GM19438 (cell line): ENCODE measurements around the gene TAF6L.
"Not testable (repeated sequence)": the region's sequence is repeated elsewhere in the genome, so short reads cannot be mapped to it uniquely, and the experiment has no call there.

Experiments
- ATAC-seq: cut with Tn5 transposase; IDR thresholded peaks from one replicate; pipeline ENCODE4 v1.9.1; 2021; ENCODE audit warnings: low read depth; ENCODE audit not compliant: unreplicated experiment

The TAF6L gene

GRCh38 chr11:62771144-62772021 is at the start of gene TAF6L:
TAF6L (plus strand) TSS chr11:62771396; CDS start chr11:62775784, 4,388 bp downstream.
- peak; percentile 86 for ATAC-seq

DNA sequence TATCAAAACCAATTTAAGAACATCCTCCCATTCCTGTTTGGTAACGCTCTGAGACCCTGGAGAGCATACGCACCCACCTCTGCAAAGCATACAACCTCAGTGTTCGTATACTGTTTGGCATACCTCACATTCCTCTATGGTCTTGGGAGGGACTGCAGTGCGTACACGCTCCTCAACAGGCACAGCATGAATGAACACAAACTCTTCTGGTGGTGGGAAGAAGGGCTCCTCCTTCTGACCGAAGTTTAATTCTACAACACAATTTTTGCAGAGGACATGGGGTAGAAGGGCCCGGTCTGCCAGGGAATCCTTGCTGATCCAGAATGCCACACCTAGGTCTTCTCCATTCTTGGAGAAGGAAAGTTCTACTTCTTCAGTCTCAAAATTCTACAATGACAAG is 49.2 kb upstream of the TAF6L start:
- no peak for ATAC-seq

- ATAC-seq: no peak
These were observed 47.0 kb upstream of the TAF6L start for GRCh38 chr11:62724171-62724570.

- ATAC-seq: no peak
These were observed 45.5 kb upstream of the TAF6L start for GRCh38 chr11:62725646-62726045.

DNA sequence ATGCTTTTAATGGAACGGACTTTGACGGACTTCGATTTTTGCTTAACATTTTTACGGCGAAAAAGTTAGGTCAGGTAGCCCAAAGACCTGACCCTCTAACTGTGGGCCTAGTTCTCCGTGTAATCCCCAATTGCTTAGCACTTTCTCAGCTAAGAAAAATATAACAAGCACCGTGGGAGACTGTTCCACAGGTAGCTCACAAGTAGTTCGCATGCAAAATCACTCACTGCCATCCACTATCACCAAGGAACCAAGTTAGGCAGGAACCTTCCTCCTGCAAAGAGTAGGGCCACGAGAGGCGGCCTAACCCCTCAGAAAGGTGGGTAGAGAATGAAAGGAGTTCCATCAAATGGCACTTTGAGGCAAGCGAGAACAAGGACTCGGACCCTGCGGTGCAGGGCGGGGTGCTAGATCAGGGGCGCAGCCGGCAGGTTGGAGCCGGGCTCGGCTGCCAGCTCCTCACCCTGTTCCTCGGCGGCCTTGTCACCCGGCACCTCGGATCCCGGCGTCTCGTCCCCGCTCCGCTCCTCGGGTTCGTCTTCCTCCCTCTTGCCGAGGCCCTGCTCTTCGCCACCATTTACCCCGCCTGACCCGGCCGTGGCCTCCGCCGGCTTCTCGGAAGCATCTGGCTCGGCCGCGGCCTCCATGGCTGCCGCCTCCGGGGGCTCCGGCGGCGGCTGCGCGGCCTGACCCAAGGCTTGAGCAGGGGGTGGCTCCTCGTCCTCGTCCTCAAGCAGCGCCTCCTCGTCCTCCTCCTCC is 44.9 kb upstream of the TAF6L start:
- no peak for ATAC-seq

GRCh38 chr11:62726915-62727164 is 44.4 kb upstream of the TAF6L start:
- ATAC-seq: no peak

DNA sequence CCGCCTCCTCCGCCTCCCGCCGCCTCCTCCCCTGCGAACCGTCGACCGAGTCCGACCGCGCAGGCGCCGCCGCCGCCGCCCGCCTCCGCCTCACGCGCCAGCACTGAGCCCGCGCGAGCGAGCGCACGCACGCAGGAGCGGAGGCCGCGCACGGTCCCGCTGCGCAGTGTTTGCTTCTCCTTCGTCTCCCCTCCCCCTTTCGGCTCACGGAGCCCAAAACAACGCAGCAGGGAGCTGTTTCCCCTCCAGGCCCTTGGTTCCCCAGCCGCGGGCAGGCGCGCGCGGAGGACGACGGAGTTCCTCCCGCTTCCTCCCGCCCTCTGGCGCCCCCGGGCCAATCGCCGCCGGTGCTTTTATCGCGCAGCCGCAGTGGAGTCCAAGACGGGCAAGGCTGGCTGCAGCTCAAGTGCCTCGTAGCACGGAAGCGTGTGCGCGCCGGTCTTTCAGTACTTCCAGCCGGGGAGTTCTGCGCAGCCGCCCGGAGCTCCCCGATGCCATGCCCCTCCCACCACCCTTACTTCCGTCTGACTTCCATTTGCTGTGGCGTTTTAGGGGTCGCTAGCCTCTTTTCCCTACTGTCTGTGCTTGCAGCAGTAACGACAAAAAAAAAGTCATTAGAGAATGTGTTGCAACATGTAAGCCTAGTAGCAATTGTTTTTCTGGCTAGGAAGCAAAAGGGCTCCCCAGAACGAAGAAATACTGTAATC is 43.9 kb upstream of the TAF6L start, which contains the start of gene HNRNPUL2:
TSS of gene HNRNPUL2 (minus strand) at position 293 of the 707 bp plus-strand sequence. CDS start 301 bp downstream, outside the sequence.
- peak; percentile 66 for ATAC-seq

GRCh38 chr11:62727872-62728170 is 43.4 kb upstream of the TAF6L start:
- peak; percentile 51 for ATAC-seq

DNA sequence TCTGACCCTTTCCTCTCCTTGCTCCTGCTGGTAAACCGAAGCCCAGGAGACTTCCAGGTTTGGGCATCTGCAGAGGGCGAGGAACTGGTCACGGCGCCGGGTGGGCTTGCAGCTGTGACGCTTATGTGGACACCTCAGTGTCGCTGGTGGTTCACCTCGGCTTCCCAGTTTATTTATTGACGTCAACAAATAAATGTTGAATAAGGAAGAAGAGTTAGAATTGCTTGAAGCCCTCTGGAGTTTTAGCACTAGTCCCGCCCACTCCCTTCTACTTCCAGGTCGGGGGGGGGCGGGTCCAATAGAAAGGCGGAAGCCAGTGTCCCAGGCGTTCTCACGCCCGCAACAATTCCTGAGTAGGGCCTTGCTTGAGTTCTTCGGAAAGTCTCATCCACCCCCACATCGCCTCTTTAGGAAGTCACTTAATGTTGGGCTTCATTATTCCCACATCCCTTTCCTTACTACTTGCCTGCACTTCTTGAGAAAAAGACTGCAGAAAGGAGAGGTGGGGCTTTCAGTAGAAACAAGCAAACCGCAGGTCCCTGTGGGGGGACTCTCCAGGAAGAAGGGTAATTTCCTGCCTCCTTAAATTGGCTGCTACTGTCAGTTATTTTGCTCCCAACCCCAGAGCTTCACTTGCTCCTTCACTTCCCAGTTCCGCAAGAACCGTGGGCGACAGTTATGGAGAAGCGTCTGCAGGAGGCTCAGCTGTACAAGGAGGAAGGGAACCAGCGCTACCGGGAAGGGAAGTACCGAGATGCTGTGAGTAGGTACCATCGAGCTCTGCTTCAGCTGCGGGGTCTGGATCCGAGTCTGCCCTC is 42.8 kb upstream of the TAF6L start, which contains the start of gene TTC9C:
TSS of gene TTC9C (plus strand) at position 316 of the 818 bp plus-strand sequence. CDS start at position 679, 363 bp downstream.
- peak; percentile 24 for ATAC-seq

DNA sequence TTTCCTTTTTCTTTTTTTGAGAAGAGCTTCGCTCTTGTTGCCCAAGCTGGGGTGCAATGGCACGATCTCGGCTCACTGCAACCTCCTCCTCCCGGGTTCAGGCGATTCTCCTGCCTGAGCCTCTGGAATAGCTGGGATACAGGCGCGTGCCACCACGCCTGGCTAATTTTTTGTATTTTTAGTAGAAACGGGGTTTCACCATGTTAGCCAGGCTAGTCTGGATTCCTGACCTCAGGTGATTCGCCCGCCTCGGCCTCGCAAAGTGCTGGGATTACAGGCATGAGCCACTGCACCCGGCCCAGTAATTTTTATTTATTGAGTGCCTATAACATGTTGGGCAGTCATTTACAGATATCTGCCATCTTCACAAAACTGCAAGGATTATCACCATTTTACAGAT is 41.1 kb upstream of the TAF6L start:
- not testable (repeated sequence) for ATAC-seq

DNA sequence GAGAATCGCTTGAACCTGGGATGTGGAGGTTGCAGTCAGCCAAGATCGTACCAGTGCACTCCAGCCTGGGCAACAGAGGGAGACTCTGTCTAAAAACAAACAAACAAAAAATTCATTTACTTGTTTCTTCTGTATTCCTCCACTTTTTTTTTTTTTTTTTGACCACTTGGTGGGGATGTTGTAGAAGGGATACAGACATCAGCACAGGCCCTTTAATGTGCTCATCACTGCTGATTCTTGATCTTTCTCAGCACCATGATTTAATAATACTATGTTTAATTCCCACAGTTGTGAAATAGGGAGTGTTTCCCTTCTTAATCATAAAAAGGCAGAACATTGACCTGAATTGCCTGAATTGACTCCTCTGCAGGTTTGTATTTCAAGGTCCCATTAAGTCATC is 38.4 kb upstream of the TAF6L start:
- ATAC-seq: no peak

DNA sequence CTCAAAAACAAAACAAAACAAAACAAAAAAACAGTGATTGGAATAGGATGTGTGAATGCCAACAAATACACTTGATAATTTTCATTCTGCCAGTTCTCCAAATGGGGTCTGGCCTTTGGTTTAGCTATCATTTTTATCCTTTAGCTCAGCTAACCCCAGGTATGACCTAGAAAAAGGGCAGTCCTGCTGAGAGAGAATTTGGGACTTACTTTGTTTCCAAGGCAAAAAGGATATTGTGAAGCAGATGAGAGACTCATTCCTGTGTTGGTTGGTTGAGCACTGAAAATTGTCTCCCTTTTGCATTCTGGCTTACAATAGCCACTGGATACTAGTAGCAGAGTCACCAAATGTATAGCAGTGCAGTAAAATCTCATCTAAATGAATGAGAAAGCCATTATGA is 34.0 kb upstream of the TAF6L start:
- ATAC-seq: no peak

GRCh38 chr11:62747475-62748160 is 23.6 kb upstream of the TAF6L start:
- no peak for ATAC-seq

DNA sequence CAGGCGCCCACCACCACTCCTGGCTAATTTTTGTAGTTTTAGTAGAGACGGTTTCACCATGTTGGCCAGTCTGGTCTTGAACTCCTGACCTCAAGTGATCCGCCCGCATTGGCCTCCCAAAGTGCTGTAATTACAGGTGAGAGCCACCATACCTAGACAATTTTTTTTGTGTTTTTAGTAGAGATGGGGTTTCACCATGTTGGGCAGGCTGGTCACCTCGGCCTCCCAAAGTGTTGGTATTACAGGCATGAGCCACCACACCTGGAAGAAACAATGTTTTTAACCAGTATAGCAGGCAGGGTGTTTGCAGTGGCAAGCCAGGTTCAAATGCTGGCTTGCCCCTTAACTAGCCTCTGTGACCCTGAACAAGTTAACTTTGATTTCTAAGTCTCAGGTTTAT is 21.3 kb upstream of the TAF6L start:
- not testable (repeated sequence) for ATAC-seq

- ATAC-seq: no peak
These were observed 18.9 kb upstream of the TAF6L start for GRCh38 chr11:62752177-62752785.

DNA sequence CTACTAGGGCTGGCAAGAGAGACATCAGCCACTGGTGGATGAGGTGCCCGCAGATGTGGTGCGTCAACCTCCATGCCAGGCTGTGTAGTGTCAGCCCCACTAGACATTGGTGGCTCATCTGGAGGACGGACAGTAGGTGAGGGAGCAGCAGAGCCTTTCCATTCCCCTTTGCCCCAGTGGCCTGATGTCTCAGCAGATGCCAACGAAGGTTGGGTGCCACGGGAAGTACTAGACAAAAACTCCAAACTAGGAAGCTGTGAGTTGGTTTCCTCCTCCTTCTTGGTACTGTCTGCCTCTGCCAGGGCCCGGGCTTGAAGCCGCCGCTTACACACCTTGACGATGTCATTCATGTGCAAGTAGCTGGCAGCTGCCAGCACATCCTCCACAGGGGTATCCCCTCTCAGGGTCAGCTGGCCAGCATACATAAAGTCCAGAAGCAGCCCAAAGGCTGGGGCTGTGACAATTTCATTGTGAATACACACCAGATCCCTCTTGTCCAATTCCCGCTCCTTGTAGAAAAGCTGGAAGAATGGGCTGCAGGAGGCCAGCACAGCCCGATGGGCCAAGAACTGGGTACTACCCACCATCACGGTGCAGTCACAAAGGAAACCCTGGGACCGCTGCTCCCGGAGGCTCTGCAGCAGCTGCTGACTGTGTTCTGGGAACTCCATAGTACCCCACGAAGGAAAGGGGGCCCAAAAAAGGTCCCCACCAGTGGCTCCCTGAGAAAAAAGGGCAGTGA is 18.0 kb upstream of the TAF6L start:
- peak; percentile 2 for ATAC-seq

GRCh38 chr11:62753736-62754603 is 17.2 kb upstream of the TAF6L start, which contains the start of gene ZBTB3:
ZBTB3 (minus strand) TSS chr11:62754160; CDS start chr11:62753664, 496 bp downstream.
- ATAC-seq: peak; percentile 94
